Bronchial epithelial cell (primary cell): ENCODE results near the gene POMT2. TPM values are rescaled to one million over a fixed set of nuclear protein-coding genes. Genes with fewer than 3 reads are reported as not detected.

Experiments
- DNase-seq: peaks from one replicate; pipeline ENCODE4 v3.0.0-alpha.2; 2010; ENCODE audit warnings: low read depth
- FAIRE-seq: peaks from 2 replicates; lab custom pipeline; 2011; peaks lifted over from hg19 to GRCh38; lab: Jason Lieb, UNC
- H3K27me3 ChIP-seq: 2 replicates; pipeline ENCODE4 v1.5.1; 2011; ENCODE audit warnings: low read length; ENCODE audit not compliant: control insufficient read depth, insufficient read depth
- H3K36me3 ChIP-seq: 2 replicates; pipeline ENCODE4 v1.5.1; 2011; ENCODE audit warnings: low read length; ENCODE audit not compliant: control insufficient read depth, insufficient read depth
- H3K4me3 ChIP-seq: 2 replicates; pipeline ENCODE4 v1.5.1; 2011; ENCODE audit warnings: mild to moderate bottlenecking, low read depth, low read length, control low read depth
- total RNA-seq: library from RNA; depleted of rRNA; stranded (reverse); fragments of >200 nt; gene quantifications from 2 replicates; pipeline ENCODE4 v1.2.1, GENCODE V29; 2014
- TF ChIP-seq, protein P1 (sequence below): IDR thresholded peaks from 2 replicates; pipeline ENCODE4 v1.5.1; 2011; ENCODE audit warnings: mild to moderate bottlenecking, moderate library complexity, low read length, control low read depth, inconsistent platforms; ENCODE audit not compliant: insufficient read depth, severe bottlenecking

The POMT2 gene
- total RNA-seq, 1 donor from 2014 or later = 5.8 TPM

DNA sequence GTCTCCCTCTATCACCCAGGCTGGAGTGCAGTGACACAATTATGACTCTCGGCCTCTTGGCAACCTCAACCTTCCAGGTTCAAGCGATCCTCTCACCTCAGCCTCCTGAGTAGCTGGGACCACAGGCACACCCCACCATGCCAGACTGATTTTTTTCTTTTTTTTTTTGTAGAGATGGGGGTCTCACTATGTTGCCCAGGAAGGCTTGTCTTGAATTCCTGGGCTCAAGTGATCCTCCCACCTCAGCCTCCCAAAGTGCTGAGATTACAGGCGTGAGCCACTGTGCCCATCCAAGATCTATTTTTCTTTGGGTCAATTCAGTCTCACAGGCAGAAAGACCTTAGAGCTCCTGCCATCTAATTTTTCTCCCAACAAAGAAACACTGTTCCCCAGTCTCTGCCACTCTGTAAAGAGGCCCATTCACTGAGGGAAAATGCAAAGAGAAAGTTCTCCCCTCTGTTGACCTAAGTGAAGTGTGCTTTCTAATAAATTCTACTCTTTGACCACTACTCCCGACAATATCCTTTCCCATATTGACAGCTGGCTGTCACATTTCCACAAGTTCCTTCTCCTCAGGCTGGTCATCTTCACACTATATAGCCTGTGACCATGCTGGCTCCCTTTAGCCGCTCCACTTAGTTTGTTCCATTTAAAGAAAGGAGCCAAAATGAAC is 32.9 kb upstream of the POMT2 start:
- TF ChIP-seq, protein P1, sequence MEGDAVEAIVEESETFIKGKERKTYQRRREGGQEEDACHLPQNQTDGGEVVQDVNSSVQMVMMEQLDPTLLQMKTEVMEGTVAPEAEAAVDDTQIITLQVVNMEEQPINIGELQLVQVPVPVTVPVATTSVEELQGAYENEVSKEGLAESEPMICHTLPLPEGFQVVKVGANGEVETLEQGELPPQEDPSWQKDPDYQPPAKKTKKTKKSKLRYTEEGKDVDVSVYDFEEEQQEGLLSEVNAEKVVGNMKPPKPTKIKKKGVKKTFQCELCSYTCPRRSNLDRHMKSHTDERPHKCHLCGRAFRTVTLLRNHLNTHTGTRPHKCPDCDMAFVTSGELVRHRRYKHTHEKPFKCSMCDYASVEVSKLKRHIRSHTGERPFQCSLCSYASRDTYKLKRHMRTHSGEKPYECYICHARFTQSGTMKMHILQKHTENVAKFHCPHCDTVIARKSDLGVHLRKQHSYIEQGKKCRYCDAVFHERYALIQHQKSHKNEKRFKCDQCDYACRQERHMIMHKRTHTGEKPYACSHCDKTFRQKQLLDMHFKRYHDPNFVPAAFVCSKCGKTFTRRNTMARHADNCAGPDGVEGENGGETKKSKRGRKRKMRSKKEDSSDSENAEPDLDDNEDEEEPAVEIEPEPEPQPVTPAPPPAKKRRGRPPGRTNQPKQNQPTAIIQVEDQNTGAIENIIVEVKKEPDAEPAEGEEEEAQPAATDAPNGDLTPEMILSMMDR = no peak
- H3K27me3 ChIP-seq = no peaks in the 10 kb centered on the region
- no peaks in the 10 kb centered on the region for H3K36me3 ChIP-seq
- H3K4me3 ChIP-seq = no peak overlapping the region
- no peak for DNase-seq
- no peak for FAIRE-seq

DNA sequence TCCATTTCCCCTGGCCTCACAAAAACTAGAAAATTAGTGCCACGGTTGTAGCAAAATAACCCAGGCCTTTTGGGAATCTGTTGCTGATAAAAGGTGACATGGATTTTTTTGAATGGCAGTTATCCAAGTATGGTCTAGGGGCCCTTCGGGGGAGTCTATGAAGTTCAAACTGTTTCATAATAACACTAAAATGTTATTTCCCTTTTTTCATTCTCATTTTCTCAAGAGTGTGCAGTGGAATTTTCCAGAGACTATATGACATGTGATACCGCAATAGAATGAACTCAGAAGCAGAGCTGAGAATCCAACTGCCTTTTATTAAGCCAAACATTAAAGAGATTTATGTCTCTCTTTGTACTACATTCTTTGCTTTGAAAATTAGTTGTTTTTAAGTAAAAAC is 27.1 kb upstream of the POMT2 start:
- no peak overlapping the region for H3K4me3 ChIP-seq
- DNase-seq = no peak
- no peaks in the 10 kb centered on the region for H3K27me3 ChIP-seq
- TF ChIP-seq, protein P1 = no peak
- FAIRE-seq = no peak
- H3K36me3 ChIP-seq = no peaks in the 10 kb centered on the region

DNA sequence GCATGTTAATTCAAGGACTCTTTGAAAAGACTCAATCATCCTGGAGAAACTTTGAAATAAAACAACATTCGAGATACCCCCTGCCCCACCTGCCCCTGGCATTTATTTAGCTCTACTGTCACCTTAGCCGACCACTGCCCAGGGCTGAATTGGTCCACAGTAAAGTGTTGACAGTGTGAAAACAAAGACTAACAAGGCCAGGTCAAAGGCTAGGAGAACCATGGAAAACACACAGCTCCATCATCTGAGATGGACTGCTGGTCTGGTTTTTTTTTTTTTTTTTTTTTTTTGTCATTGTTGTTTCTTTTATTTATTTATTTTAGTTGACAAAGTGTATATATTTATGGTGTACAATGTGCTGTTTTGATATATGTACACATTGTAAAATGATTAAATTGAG is 25.8 kb upstream of the POMT2 start:
- Histone ChIP-seq H3K4me3 (no peak overlapping the region), H3K27me3 (no peaks in the 10 kb centered on the region), H3K36me3 (peaks cover 3% of the 10 kb centered on the region)
- no peak for DNase-seq
- no peak for FAIRE-seq
- TF ChIP-seq, protein P1 = no peak

DNA sequence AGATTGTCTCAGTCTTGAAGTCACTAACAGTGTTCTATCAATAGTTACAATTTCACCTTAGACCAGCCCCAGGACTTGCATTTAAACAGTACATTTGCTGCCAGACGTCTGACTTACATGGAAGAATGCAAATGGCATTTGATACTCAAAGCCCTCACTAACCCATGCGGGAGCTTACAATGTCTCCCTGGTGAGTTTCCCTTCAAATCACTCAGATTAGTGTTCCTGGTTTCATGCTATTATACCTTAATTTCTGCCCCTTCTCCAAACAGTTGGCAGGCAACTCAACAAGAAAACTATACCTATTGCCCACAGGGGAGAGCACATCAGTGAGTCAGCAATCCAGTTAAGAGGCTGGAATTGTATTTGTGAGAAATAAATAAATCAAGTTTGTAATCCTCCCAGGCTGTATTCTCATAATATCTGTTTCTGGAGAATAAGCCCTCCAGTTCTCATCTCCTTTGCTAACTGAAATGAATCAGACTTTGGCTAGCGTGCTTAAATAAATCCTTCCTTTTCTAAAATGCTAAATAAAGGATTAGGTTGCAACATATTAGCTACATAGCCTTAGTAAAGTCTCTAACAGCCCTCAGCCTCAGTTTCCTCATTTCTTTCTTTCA is 23.8 kb upstream of the POMT2 start:
- TF ChIP-seq, protein P1 = no peak
- no peaks in the 10 kb centered on the region for H3K27me3 ChIP-seq
- no peak overlapping the region for H3K4me3 ChIP-seq
- DNase-seq (no peak), FAIRE-seq (no peak)
- peaks cover 4% of the 10 kb centered on the region for H3K36me3 ChIP-seq

DNA sequence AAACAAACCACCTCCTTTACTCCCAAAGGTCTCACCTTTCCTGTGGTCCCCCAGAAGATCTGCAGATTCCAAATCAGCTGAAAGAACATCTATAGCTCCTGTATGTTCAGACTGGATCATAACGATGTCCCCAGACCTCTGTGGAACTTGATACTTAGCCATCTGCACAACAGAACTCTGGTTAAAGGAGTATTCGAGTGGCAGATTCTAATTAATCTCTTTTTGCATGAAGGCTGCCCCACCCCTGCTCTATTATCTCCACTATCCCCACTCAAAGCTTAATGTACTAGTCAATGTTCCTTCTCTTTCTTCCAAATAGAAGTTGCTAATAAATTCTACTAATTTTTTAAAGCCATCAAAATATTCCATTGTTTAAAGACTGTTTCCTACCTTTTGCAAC is 23.0 kb upstream of the POMT2 start:
- FAIRE-seq = no peak
- TF ChIP-seq, protein P1 = no peak
- Histone ChIP-seq H3K36me3 (peaks cover 4% of the 10 kb centered on the region), H3K4me3 (no peak overlapping the region), H3K27me3 (no peaks in the 10 kb centered on the region)
- no peak for DNase-seq
